HEK293 (cell line): Measurements from ENCODE around the gene SLC25A6.

Source experiments
- GLI4 ChIP-seq: fragments of 450-650 bp; formaldehyde crosslinking; IDR thresholded peaks from 2 replicates; pipeline ENCODE4 v1.5.1; 2016; ENCODE audit warnings: missing biosample characterization, missing genetic modification characterization
- HOXA7 ChIP-seq: sonication (generic); formaldehyde crosslinking; IDR thresholded peaks from 2 replicates; pipeline ENCODE4 v1.8.1; 2022; ENCODE audit warnings: missing genetic modification reagents, borderline replicate concordance
- HOXD13 ChIP-seq: sonication (generic); formaldehyde crosslinking; IDR thresholded peaks from 2 replicates; pipeline ENCODE4 v1.8.0; 2022; ENCODE audit warnings: missing genetic modification reagents, borderline replicate concordance
- IKZF3 ChIP-seq: fragments of 450-650 bp; IDR thresholded peaks from 2 replicates; pipeline ENCODE4 v1.5.0; 2018; ENCODE audit warnings: missing biosample characterization, mild to moderate bottlenecking, missing genetic modification characterization, moderate library complexity
- KLF7 ChIP-seq: fragments of 450-650 bp; formaldehyde crosslinking; IDR thresholded peaks from 2 replicates; pipeline ENCODE4 v1.5.1; 2016; ENCODE audit warnings: missing biosample characterization, missing genetic modification characterization, borderline replicate concordance
- KLF8 ChIP-seq: fragments of 450-650 bp; formaldehyde crosslinking; IDR thresholded peaks from 2 replicates; pipeline ENCODE4 v1.5.1; 2016; ENCODE audit warnings: missing biosample characterization, missing genetic modification characterization
- OVOL3 ChIP-seq: fragments of 450-650 bp; formaldehyde crosslinking; IDR thresholded peaks from 2 replicates; pipeline ENCODE4 v1.5.1; 2016; ENCODE audit warnings: missing biosample characterization, missing genetic modification characterization
- RBAK ChIP-seq: fragments of 450-650 bp; formaldehyde crosslinking; IDR thresholded peaks from 2 replicates; pipeline ENCODE4 v1.5.1; 2016; ENCODE audit warnings: missing biosample characterization, missing genetic modification characterization
- SCRT2 ChIP-seq: fragments of 450-650 bp; formaldehyde crosslinking; IDR thresholded peaks from 2 replicates; pipeline ENCODE4 v1.5.1; 2016; ENCODE audit warnings: missing biosample characterization, missing genetic modification characterization
- ZFP69B ChIP-seq: fragments of 450-650 bp; formaldehyde crosslinking; IDR thresholded peaks from 2 replicates; pipeline ENCODE4 v1.5.1; 2016; ENCODE audit warnings: missing biosample characterization, missing genetic modification characterization
- ZNF121 ChIP-seq: fragments of 450-650 bp; formaldehyde crosslinking; IDR thresholded peaks from 2 replicates; pipeline ENCODE4 v1.5.1; 2016; ENCODE audit warnings: missing biosample characterization, missing genetic modification characterization
- ZNF2 ChIP-seq: fragments of 450-650 bp; formaldehyde crosslinking; IDR thresholded peaks from 2 replicates; pipeline ENCODE4 v1.5.1; 2016; ENCODE audit warnings: missing biosample characterization, missing genetic modification characterization
- ZNF248 ChIP-seq: fragments of 450-650 bp; formaldehyde crosslinking; IDR thresholded peaks from 2 replicates; pipeline ENCODE4 v1.5.1; 2017; ENCODE audit warnings: missing biosample characterization, missing genetic modification characterization
- ZNF324 ChIP-seq: fragments of 450-650 bp; formaldehyde crosslinking; IDR thresholded peaks from 2 replicates; pipeline ENCODE4 v1.5.1; 2016; ENCODE audit warnings: missing biosample characterization, missing genetic modification characterization
- ZNF354C ChIP-seq: fragments of 450-650 bp; formaldehyde crosslinking; IDR thresholded peaks from 2 replicates; pipeline ENCODE4 v1.5.1; 2016; ENCODE audit warnings: missing biosample characterization, missing genetic modification characterization, low read depth, borderline replicate concordance
- ZNF391 ChIP-seq: fragments of 450-650 bp; formaldehyde crosslinking; IDR thresholded peaks from 2 replicates; pipeline ENCODE4 v1.5.1; 2016; ENCODE audit warnings: low read depth, missing biosample characterization, missing genetic modification characterization, borderline replicate concordance
- ZNF394 ChIP-seq: fragments of 450-650 bp; formaldehyde crosslinking; IDR thresholded peaks from 2 replicates; pipeline ENCODE4 v1.5.1; 2016; ENCODE audit warnings: missing biosample characterization, missing genetic modification characterization, mild to moderate bottlenecking, moderate library complexity, borderline replicate concordance
- ZNF426 ChIP-seq: fragments of 450-650 bp; formaldehyde crosslinking; IDR thresholded peaks from 2 replicates; pipeline ENCODE4 v1.5.1; 2017; ENCODE audit warnings: missing biosample characterization, missing genetic modification characterization, mild to moderate bottlenecking, inconsistent platforms, moderate library complexity
- ZNF433 ChIP-seq: fragments of 450-650 bp; formaldehyde crosslinking; IDR thresholded peaks from 2 replicates; pipeline ENCODE4 v1.5.1; 2016; ENCODE audit warnings: missing biosample characterization, missing genetic modification characterization, low read depth
- ZNF521 ChIP-seq: fragments of 450-650 bp; formaldehyde crosslinking; IDR thresholded peaks from 2 replicates; pipeline ENCODE4 v1.5.1; 2017; ENCODE audit warnings: missing biosample characterization, mild to moderate bottlenecking, missing genetic modification characterization
- ZNF549 ChIP-seq: fragments of 450-650 bp; IDR thresholded peaks from 2 replicates; pipeline ENCODE4 v1.5.1; 2018; ENCODE audit warnings: missing biosample characterization, missing genetic modification characterization, mild to moderate bottlenecking, inconsistent platforms, moderate library complexity
- ZNF560 ChIP-seq: fragments of 450-650 bp; formaldehyde crosslinking; IDR thresholded peaks from 2 replicates; pipeline ENCODE4 v1.5.1; 2017; ENCODE audit warnings: missing biosample characterization, missing genetic modification characterization, borderline replicate concordance
- ZNF670 ChIP-seq: fragments of 450-650 bp; formaldehyde crosslinking; IDR thresholded peaks from 2 replicates; pipeline ENCODE4 v1.5.1; 2016; ENCODE audit warnings: missing biosample characterization, missing genetic modification characterization, low read depth
- ZNF677 ChIP-seq: fragments of 450-650 bp; IDR thresholded peaks from 2 replicates; pipeline ENCODE4 v1.5.0; 2018; ENCODE audit warnings: missing biosample characterization, mild to moderate bottlenecking, missing genetic modification characterization, moderate library complexity
- ZNF792 ChIP-seq: fragments of 450-650 bp; formaldehyde crosslinking; IDR thresholded peaks from 2 replicates; pipeline ENCODE4 v1.5.1; 2016; ENCODE audit warnings: missing biosample characterization, missing genetic modification characterization
- ZNF843 ChIP-seq: fragments of 450-650 bp; formaldehyde crosslinking; IDR thresholded peaks from 2 replicates; pipeline ENCODE4 v1.5.1; 2016; ENCODE audit warnings: missing biosample characterization, missing genetic modification characterization
- ZSCAN30 ChIP-seq: fragments of 450-650 bp; IDR thresholded peaks from 2 replicates; pipeline ENCODE4 v1.5.1; 2018; ENCODE audit warnings: missing biosample characterization, mild to moderate bottlenecking, missing genetic modification characterization, moderate library complexity
- ZXDB ChIP-seq: fragments of 450-650 bp; formaldehyde crosslinking; IDR thresholded peaks from 2 replicates; pipeline ENCODE4 v1.5.1; 2016; ENCODE audit warnings: missing biosample characterization, missing genetic modification characterization
- TF ChIP-seq, protein P1 (sequence below): fragments of 450-650 bp; formaldehyde crosslinking; IDR thresholded peaks from 2 replicates; pipeline ENCODE4 v1.5.1; 2016; ENCODE audit warnings: missing biosample characterization, missing genetic modification characterization
- TF ChIP-seq, protein P2 (sequence below): fragments of 450-650 bp; formaldehyde crosslinking; IDR thresholded peaks from 2 replicates; pipeline ENCODE4 v1.5.1; 2016; ENCODE audit warnings: missing biosample characterization, missing genetic modification characterization
- TF ChIP-seq, protein P3 (sequence below): fragments of 450-650 bp; formaldehyde crosslinking; conservative IDR thresholded peaks from 2 replicates; pipeline ENCODE4 v1.5.1; 2016; ENCODE audit warnings: low read depth, missing biosample characterization, missing genetic modification characterization
- TF ChIP-seq, protein P4 (sequence below): fragments of 450-650 bp; formaldehyde crosslinking; IDR thresholded peaks from 2 replicates; pipeline ENCODE4 v1.5.1; 2016; ENCODE audit warnings: missing biosample characterization, missing genetic modification characterization

Gene SLC25A6

DNA sequence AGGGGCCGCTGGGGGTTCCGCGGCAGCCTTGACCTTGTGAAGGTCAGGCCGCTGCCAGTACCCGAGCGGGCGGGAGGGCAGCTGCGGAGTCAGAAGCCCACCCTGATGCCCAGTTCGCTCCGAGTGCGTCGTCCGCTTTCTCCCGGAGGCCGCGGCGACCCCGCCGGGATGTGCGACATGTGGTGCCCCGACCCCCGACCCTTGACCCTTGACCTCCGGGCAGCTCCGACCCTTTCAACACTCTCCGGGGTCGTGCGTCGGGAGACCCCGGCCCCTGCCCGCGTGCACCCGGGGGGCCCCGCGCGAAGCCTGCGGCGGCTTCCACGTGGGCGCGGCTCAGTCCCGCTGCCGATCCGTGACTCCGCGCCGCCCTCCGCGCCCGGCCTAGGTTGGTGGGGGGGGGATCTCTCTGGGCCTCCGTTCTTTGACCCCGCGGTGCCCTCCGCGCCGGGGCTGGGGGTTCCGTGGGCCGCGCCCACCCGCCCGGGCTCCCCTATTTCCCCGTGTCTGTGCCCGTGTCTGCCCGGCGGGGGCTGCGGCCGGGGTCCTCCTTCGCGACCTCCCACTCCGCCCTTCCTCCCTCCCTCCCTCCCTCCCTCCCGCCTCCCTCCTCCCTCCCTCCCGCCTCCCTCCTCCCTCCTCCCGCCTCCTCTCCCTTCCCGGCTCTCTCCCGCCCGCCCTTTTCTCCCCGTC is 609 bp upstream of the SLC25A6 start (continued):
- TF ChIP-seq, protein P1, sequence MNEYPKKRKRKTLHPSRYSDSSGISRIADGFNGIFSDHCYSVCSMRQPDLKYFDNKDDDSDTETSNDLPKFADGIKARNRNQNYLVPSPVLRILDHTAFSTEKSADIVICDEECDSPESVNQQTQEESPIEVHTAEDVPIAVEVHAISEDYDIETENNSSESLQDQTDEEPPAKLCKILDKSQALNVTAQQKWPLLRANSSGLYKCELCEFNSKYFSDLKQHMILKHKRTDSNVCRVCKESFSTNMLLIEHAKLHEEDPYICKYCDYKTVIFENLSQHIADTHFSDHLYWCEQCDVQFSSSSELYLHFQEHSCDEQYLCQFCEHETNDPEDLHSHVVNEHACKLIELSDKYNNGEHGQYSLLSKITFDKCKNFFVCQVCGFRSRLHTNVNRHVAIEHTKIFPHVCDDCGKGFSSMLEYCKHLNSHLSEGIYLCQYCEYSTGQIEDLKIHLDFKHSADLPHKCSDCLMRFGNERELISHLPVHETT: peak; percentile 82
- peak; percentile 77 for TF ChIP-seq KLF8
- TF ChIP-seq ZNF248 (tag by site-specific recombination): no peak
- TF ChIP-seq ZNF677 (tag by site-specific recombination): no peak
- TF ChIP-seq ZNF121 (tag by site-specific recombination): peak; percentile 55
- TF ChIP-seq ZFP69B: 0 out of 2 replicates have a peak, but pooled peaks have one; percentile 22
- TF ChIP-seq ZNF549 (tag by site-specific recombination): no peak
- peak; percentile 32 for TF ChIP-seq ZNF843 (tag by site-specific recombination)
- TF ChIP-seq, protein P2, sequence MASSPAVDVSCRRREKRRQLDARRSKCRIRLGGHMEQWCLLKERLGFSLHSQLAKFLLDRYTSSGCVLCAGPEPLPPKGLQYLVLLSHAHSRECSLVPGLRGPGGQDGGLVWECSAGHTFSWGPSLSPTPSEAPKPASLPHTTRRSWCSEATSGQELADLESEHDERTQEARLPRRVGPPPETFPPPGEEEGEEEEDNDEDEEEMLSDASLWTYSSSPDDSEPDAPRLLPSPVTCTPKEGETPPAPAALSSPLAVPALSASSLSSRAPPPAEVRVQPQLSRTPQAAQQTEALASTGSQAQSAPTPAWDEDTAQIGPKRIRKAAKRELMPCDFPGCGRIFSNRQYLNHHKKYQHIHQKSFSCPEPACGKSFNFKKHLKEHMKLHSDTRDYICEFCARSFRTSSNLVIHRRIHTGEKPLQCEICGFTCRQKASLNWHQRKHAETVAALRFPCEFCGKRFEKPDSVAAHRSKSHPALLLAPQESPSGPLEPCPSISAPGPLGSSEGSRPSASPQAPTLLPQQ (tag by site-specific recombination): peak; percentile 27; the same call in 1 of the 2 replicates
- TF ChIP-seq ZNF792 (tag by site-specific recombination): no peak
- TF ChIP-seq SCRT2: no peak
- TF ChIP-seq HOXA7 (CRISPR knock-in tag): no peak
- peak; percentile 95 for TF ChIP-seq ZXDB (tag by site-specific recombination)
- TF ChIP-seq ZSCAN30 (tag by site-specific recombination): peak; percentile 89
- no peak for TF ChIP-seq GLI4 (tag by site-specific recombination)
- TF ChIP-seq ZNF521 (tag by site-specific recombination): no peak
- TF ChIP-seq, protein P3, sequence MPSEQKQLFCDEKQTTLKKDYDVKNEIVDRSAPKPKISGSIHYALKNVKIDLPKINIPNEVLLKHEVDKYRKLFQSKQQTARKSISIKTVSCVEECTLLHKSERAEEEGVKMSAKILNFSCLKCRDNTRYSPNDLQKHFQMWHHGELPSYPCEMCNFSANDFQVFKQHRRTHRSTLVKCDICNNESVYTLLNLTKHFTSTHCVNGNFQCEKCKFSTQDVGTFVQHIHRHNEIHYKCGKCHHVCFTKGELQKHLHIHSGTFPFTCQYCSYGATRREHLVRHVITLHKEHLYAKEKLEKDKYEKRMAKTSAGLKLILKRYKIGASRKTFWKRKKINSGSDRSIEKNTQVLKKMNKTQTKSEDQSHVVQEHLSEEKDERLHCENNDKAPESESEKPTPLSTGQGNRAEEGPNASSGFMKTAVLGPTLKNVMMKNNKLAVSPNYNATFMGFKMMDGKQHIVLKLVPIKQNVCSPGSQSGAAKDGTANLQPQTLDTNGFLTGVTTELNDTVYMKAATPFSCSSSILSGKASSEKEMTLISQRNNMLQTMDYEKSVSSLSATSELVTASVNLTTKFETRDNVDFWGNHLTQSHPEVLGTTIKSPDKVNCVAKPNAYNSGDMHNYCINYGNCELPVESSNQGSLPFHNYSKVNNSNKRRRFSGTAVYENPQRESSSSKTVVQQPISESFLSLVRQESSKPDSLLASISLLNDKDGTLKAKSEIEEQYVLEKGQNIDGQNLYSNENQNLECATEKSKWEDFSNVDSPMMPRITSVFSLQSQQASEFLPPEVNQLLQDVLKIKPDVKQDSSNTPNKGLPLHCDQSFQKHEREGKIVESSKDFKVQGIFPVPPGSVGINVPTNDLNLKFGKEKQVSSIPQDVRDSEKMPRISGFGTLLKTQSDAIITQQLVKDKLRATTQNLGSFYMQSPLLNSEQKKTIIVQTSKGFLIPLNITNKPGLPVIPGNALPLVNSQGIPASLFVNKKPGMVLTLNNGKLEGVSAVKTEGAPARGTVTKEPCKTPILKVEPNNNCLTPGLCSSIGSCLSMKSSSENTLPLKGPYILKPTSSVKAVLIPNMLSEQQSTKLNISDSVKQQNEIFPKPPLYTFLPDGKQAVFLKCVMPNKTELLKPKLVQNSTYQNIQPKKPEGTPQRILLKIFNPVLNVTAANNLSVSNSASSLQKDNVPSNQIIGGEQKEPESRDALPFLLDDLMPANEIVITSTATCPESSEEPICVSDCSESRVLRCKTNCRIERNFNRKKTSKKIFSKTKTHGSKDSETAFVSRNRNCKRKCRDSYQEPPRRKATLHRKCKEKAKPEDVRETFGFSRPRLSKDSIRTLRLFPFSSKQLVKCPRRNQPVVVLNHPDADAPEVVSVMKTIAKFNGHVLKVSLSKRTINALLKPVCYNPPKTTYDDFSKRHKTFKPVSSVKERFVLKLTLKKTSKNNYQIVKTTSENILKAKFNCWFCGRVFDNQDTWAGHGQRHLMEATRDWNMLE (tag by site-specific recombination): no peak
- TF ChIP-seq ZNF670 (tag by site-specific recombination): no peak
- peak; percentile 58; the same call in 1 of the 2 replicates for TF ChIP-seq ZNF391 (tag by site-specific recombination)
- no peak for TF ChIP-seq ZNF354C (tag by site-specific recombination)
- TF ChIP-seq ZNF2: peak; percentile 15; the same call in 1 of the 2 replicates
- TF ChIP-seq, protein P4, sequence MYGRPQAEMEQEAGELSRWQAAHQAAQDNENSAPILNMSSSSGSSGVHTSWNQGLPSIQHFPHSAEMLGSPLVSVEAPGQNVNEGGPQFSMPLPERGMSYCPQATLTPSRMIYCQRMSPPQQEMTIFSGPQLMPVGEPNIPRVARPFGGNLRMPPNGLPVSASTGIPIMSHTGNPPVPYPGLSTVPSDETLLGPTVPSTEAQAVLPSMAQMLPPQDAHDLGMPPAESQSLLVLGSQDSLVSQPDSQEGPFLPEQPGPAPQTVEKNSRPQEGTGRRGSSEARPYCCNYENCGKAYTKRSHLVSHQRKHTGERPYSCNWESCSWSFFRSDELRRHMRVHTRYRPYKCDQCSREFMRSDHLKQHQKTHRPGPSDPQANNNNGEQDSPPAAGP: peak; percentile 87; the same call in 1 of the 2 replicates
- no peak for TF ChIP-seq HOXD13 (CRISPR knock-in tag)
- TF ChIP-seq RBAK (tag by site-specific recombination): no peak
- 0 out of 2 replicates have a peak, but pooled peaks have one; percentile 69 for TF ChIP-seq ZNF324
- peak; percentile 18; the same call in 1 of the 2 replicates for TF ChIP-seq ZNF394 (tag by site-specific recombination)
- no peak for TF ChIP-seq ZNF426 (tag by site-specific recombination)
- no peak for TF ChIP-seq ZNF560 (tag by site-specific recombination)
- peak; percentile 57; the same call in 1 of the 2 replicates for TF ChIP-seq OVOL3 (tag by site-specific recombination)
- no peak for TF ChIP-seq ZNF433 (tag by site-specific recombination)
- peak; percentile 58; the same call in 1 of the 2 replicates for TF ChIP-seq IKZF3 (tag by site-specific recombination)
- peak; percentile 42; the same call in 1 of the 2 replicates for TF ChIP-seq KLF7 (tag by site-specific recombination)
